Measurements from ENCODE around the gene PRND. TPM values are rescaled to one million over a fixed set of nuclear protein-coding genes. Genes with fewer than 3 reads are reported as not detected.

The PRND gene
- total and polyA plus RNA-seq, 2 of the 8 experiments (the other 6 are each of a cell fraction or from before 2014, with no cell fraction given): 0.09 to 0.11 TPM

DNA sequence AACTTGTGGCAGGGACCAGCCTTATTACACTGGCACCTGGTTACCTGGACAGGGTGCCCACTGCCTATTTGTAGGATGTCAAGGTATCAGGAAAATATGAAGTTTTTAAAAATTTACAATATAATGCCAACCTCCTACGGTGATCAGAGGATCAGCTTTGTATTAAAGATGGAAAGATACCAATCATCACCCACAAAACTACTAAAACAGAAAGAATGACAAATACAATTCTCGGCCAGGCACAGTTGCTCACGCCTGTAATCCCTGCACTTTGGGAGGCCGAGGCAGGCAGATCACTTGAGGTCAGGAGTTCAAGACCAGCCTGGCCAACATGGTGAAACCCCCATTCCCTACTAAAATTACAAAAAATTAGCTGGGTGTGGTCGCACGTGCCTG, 18.4 kb upstream of the PRND start:
- H3K18ac ChIP-seq (ENCODE audit: extremely low read depth, low read length): no peak overlapping the region
- no peak overlapping the region; a peak in 1 of 4 replicates for H3K4me2 ChIP-seq (ENCODE audit: insufficient read depth in 1 of 2, low read depth in 2 of 2, low read length in 2 of 2)
- H2AFZ ChIP-seq (ENCODE audit: low read length): no peak overlapping the region
- H3K23me2 ChIP-seq (ENCODE audit: low read depth, low read length): no peaks in the 10 kb centered on the region
- peak overlapping the region; percentile 62 for H4K91ac ChIP-seq (replicated peaks; ENCODE audit: insufficient read length, low read length)
- no peak overlapping the region for H4K8ac ChIP-seq (ENCODE audit: extremely low read depth, insufficient read depth, low read length)
- no peak for FAIRE-seq
- peak overlapping the region; percentile 29; the same call in 1 of the 2 replicates for H2BK20ac ChIP-seq (ENCODE audit: low read length)
- no peak overlapping the region for H3K56ac ChIP-seq (replicated peaks; ENCODE audit: insufficient read length, low read depth, low read length)
- no peak overlapping the region for H4K5ac ChIP-seq (ENCODE audit: insufficient read length, low read depth, low read length)
- no peak overlapping the region for H3K14ac ChIP-seq (ENCODE audit: insufficient read length)
- H2AK5ac ChIP-seq (ENCODE audit: low read depth, low read length): peak overlapping the region; percentile 54; the same call in 1 of the 2 replicates
- no peaks in the 10 kb centered on the region for H3K9me3 ChIP-seq (ENCODE audit: insufficient read depth in 2 of 2, low read depth in 1 of 2, low read length in 1 of 2)
- H3K27ac ChIP-seq (ENCODE audit: low read depth, low read length): no peak overlapping the region
- H2BK120ac ChIP-seq (replicated peaks; ENCODE audit: low read depth, low read length): peak overlapping the region; percentile 31
- H2BK12ac ChIP-seq (ENCODE audit: low read depth, low read length): peak overlapping the region; percentile 84
- no peak overlapping the region for H3K4ac ChIP-seq (replicated peaks; ENCODE audit: insufficient read length, low read depth, low read length)
- H3K27me3 ChIP-seq (replicated peaks in 1 of 4; ENCODE audit: control insufficient read depth in 3 of 4, extremely low read depth in 1 of 4, insufficient read depth in 3 of 4, low read length in 3 of 4): no peaks in the 10 kb centered on the region
- no peak overlapping the region for H3K4me3 ChIP-seq (ENCODE audit: extremely low read depth in 1 of 4, insufficient read depth in 2 of 4, low read depth in 3 of 4, low read length in 4 of 4)
- no peak overlapping the region for H3K9ac ChIP-seq (replicated peaks in 1 of 4; ENCODE audit: extremely low read depth in 1 of 4, low read depth in 3 of 4, low read length in 3 of 4)
- CTCF ChIA-PET (ENCODE audit: partially characterized antibody): no interaction called here
- WGBS, 2 experiments (ENCODE audit: extremely low coverage in 1 of 2, insufficient coverage in 1 of 2, insufficient read length in 1 of 2, insufficient replicate concordance in 2 of 2, low coverage in 1 of 2, low lambda C conversion rate in 2 of 2, missing lambda C conversion rate in 1 of 2): 76% methylated on average over 6 of the region's 6 CpGs; no CpG with 5 or more reads in 1 of the 2 experiments
- no peak overlapping the region for H3K23ac ChIP-seq (ENCODE audit: insufficient read length)
- POLR2A ChIA-PET (ENCODE audit: partially characterized antibody): interaction anchor here (0.7 kb wide), 1 partner anchor 10 kb away, joined by 3 read pairs; no protein-coding TSS in a partner anchor
- no peak overlapping the region for H2BK5ac ChIP-seq (ENCODE audit: low read depth, low read length)
- no peak overlapping the region for H2BK15ac ChIP-seq (ENCODE audit: low read length)
- peaks cover 3 to 14% (median 9%) of the 10 kb centered on the region in 4 experiments for H3K4me1 ChIP-seq (replicated peaks in 1 of 4; ENCODE audit: control insufficient read depth in 3 of 4, insufficient read depth in 4 of 4, low read length in 3 of 4)
- H4K20me1 ChIP-seq (replicated peaks in 1 of 2; ENCODE audit: control insufficient read depth in 1 of 2, insufficient read depth in 2 of 2, low read length in 2 of 2): no peaks in the 10 kb centered on the region
- DNase-seq (ENCODE audit: low read depth in 1 of 2, low spot score in 2 of 2): no peak
- H3K79me2 ChIP-seq (ENCODE audit: control insufficient read depth in 1 of 2, insufficient read depth in 2 of 2, low read length in 2 of 2): 0 out of 4 replicates have a peak, but pooled peaks cover 0 to 3% of the 10 kb centered on the region in 2 experiments
- H3K79me1 ChIP-seq (ENCODE audit: low read depth, low read length): peaks cover 4% of the 10 kb centered on the region; the same call in 1 of the 2 replicates
- H3K36me3 ChIP-seq (ENCODE audit: control insufficient read depth in 2 of 4, insufficient read depth in 4 of 4, low read length in 3 of 4): peaks cover 0 to 5% (median 2%) of the 10 kb centered on the region in 4 experiments; a peak in 3 of 8 replicates
- TF ChIP-seq CHD1 (IDR thresholded peaks at IDR 0.05; ENCODE audit: low read depth, low read length): no peak
- no peak for TF ChIP-seq KDM1A (IDR thresholded peaks at IDR 0.05; ENCODE audit: borderline replicate concordance, low read length)
- no peak for TF ChIP-seq FOSL1 (IDR thresholded peaks at IDR 0.05; ENCODE audit: insufficient read depth, low read depth, low read length)
- TF ChIP-seq JUN (IDR thresholded peaks at IDR 0.05; ENCODE audit: low read depth, low read length): no peak
